HepG2 (cell line): Measurements from ENCODE around the gene SESN3. TPM values are rescaled to one million over a fixed set of nuclear protein-coding genes. Genes with fewer than 3 reads are reported as not detected.

Experiments used
- ATAC-seq: fragments of 200-7000 bp; cut with Tn5 transposase; 3 replicates; pipeline ENCODE4 v1.9.1; 2020; ENCODE audit warnings: mild to moderate bottlenecking, moderate library complexity
- BruUV-seq: library from RNA; stranded (reverse); fragments of 400-500 nt; replicated peaks from 2 replicates; lab custom pipeline; 2021; lab: Mats Ljungman, UMichigan
- CTCF ChIA-PET: fragments of 300-600 bp; formaldehyde crosslinking; extraction: SDS; loops from one replicate; lab custom pipeline; 2021; ENCODE audit warnings: low total read pairs, inconsistent platforms, low intra/inter-chr PET ratio; lab: Yijun Ruan, JAX
- POLR2A ChIA-PET: fragments of 350-600 bp; sonication (Branson Sonifier 250); formaldehyde crosslinking; loops from one replicate; lab custom pipeline; 2020; ENCODE audit warnings: antibody characterized with exemption, inconsistent platforms; lab: Yijun Ruan, JAX
- DNase-seq: peaks from one replicate; pipeline ENCODE4 v3.0.0-alpha.2; 2015; ENCODE audit warnings: low spot score
- FAIRE-seq: peaks from 3 replicates; lab custom pipeline; 2011; peaks lifted over from hg19 to GRCh38; lab: Jason Lieb, UNC
- H2AFZ ChIP-seq: one replicate; pipeline ENCODE4 v1.6.1; 2011; ENCODE audit warnings: low read length, inconsistent platforms
- H3K27ac ChIP-seq: fragments of 300-600 bp; 3 replicates; pipeline ENCODE4 v1.8.0; 2011; ENCODE audit warnings: mixed run types, mild to moderate bottlenecking, mixed read lengths, low read length, inconsistent platforms; ENCODE audit not compliant: insufficient read depth; ENCODE audit errors: extremely low read length
- H3K27me3 ChIP-seq, 2 experiments: fragments of 200-600 bp in 1 of 2; 2 replicates in 1 of 2; 3 replicates in 1 of 2; pipeline versions ENCODE4 v1.6.0 to v1.8.0; 2011; ENCODE audit warnings: low read length in 2 of 2, mild to moderate bottlenecking in 2 of 2, moderate library complexity in 2 of 2, inconsistent platforms in 1 of 2; ENCODE audit not compliant: insufficient read depth in 2 of 2, control insufficient read depth in 1 of 2
- H3K36me3 ChIP-seq, 2 experiments: fragments of 200-600 bp in 1 of 2; replicated peaks in 1 of 2; 2 replicates in 1 of 2; 3 replicates in 1 of 2; pipeline versions ENCODE4 v1.5.1 to v1.8.0; 2011; ENCODE audit warnings: low read length in 2 of 2, inconsistent platforms in 1 of 2; ENCODE audit not compliant: insufficient read depth in 2 of 2, control insufficient read depth in 1 of 2
- H3K4me1 ChIP-seq: 2 replicates; pipeline ENCODE4 v1.5.1; 2012; ENCODE audit warnings: low read length, inconsistent platforms; ENCODE audit not compliant: insufficient read depth
- H3K4me2 ChIP-seq: 2 replicates; pipeline ENCODE4 v1.6.0; 2011; ENCODE audit warnings: low read depth, low read length, inconsistent platforms
- H3K4me3 ChIP-seq, 3 experiments: fragments of 200-600 bp in 1 of 3; sonication (generic), shearing (Covaris generic) in 1 of 3; replicated peaks in 1 of 3; 2 replicates each; pipeline ENCODE4 v1.5.1; 2011 to 2016; ENCODE audit warnings: low read length in 3 of 3, inconsistent platforms in 2 of 3, low read depth in 2 of 3, mild to moderate bottlenecking in 2 of 3, control low read depth in 1 of 3, mixed read lengths in 1 of 3; ENCODE audit not compliant: insufficient read depth in 1 of 3
- H3K79me2 ChIP-seq: one replicate; pipeline ENCODE4 v1.6.1; 2011; ENCODE audit warnings: low read length, inconsistent platforms; ENCODE audit not compliant: insufficient read depth
- H3K9ac ChIP-seq: 2 replicates; pipeline ENCODE4 v1.6.0; 2011; ENCODE audit warnings: mild to moderate bottlenecking, low read depth, low read length, inconsistent platforms; ENCODE audit not compliant: insufficient read depth
- H3K9me3 ChIP-seq: 2 replicates; pipeline ENCODE4 v1.5.1; 2012; ENCODE audit warnings: mild to moderate bottlenecking, low read length
- H4K20me1 ChIP-seq: 2 replicates; pipeline ENCODE4 v1.6.0; 2011; ENCODE audit warnings: inconsistent platforms, mild to moderate bottlenecking, low read length, moderate library complexity; ENCODE audit not compliant: insufficient read depth
- MIER3 ChIP-seq: IDR thresholded peaks from 2 replicates; pipeline ENCODE4 v1.6.1; 2016; ENCODE audit warnings: missing compliant biosample characterization, borderline replicate concordance
- MXI1 ChIP-seq: IDR thresholded peaks from 3 replicates; pipeline ENCODE4 v1.6.1; 2012; ENCODE audit warnings: low read depth, low read length, inconsistent platforms, borderline replicate concordance
- NFIC ChIP-seq: IDR thresholded peaks from 2 replicates; pipeline ENCODE4 v1.6.1; 2012; ENCODE audit warnings: mild to moderate bottlenecking, low read length, inconsistent platforms
- RXRA ChIP-seq: sonication (generic); formaldehyde crosslinking; IDR thresholded peaks from 2 replicates; pipeline ENCODE4 v1.5.1; 2020; ENCODE audit warnings: missing genetic modification reagents
- ZNF34 ChIP-seq: sonication (generic); formaldehyde crosslinking; IDR thresholded peaks from 2 replicates; pipeline ENCODE4 v1.4.0; 2020; ENCODE audit warnings: mild to moderate bottlenecking, missing genetic modification reagents, borderline replicate concordance
- ZNF546 ChIP-seq: sonication (generic); formaldehyde crosslinking; conservative IDR thresholded peaks from 2 replicates; pipeline ENCODE4 v1.8.1; 2023; ENCODE audit warnings: mild to moderate bottlenecking, missing genetic modification reagents
- in situ Hi-C: cut with HindIII; loops from 2 replicates; pipeline ENCODE4 v1.10.0; 2017; ENCODE audit warnings: low pct_unique_long_range_greater_than_20kb; ENCODE audit not compliant: extremely low pct_ligation_motif_present
- intact Hi-C: fragments of 100-400 bp; cut with micrococcal nuclease; formaldehyde crosslinking; loops from one replicate; pipeline ENCODE4 v1.10.0; 2022; ENCODE audit not compliant: unreplicated experiment
- polyA plus RNA-seq, 8 experiments: library from polyadenylated mRNA; depleted of rRNA in 3 of 8; stranded (reverse) in 7 of 8; unstranded in 1 of 8; fragments of >200 nt; fragmentation: Illumina TruSeq in 4 of 8; extraction: Trizol in 4 of 8; gene quantifications; 2 replicates each; pipeline versions ENCODE4 v1.2.1 to v1.2.3, GENCODE V29; 2011 to 2016; ENCODE audit warnings: low read depth in 4 of 8, missing spikeins in 1 of 8, mixed read lengths in 1 of 8; ENCODE audit not compliant: insufficient read depth in 1 of 8
- total RNA-seq, 5 experiments: library from RNA; depleted of rRNA; stranded (reverse); fragments of >200 nt; fragmentation: Illumina TruSeq; extraction: Trizol; gene quantifications; 2 replicates each; pipeline ENCODE4 v1.2.3, GENCODE V29; 2016; ENCODE audit warnings: low read depth in 1 of 5
- TF ChIP-seq, protein P1 (sequence below): sonication (generic); formaldehyde crosslinking; IDR thresholded peaks from 2 replicates; pipeline ENCODE4 v1.8.0; 2022; ENCODE audit warnings: mild to moderate bottlenecking, missing genetic modification reagents
- TF ChIP-seq, protein P2 (sequence below): sonication (generic); formaldehyde crosslinking; IDR thresholded peaks from 2 replicates; pipeline ENCODE4 v1.4.0; 2020; ENCODE audit warnings: mild to moderate bottlenecking, low read depth, missing genetic modification reagents

Gene SESN3
- total and polyA plus RNA-seq, 2 of the 13 experiments (the other 11 are each of a cell fraction or from before 2014, with no cell fraction given) = 0.53 to 0.86 TPM

DNA sequence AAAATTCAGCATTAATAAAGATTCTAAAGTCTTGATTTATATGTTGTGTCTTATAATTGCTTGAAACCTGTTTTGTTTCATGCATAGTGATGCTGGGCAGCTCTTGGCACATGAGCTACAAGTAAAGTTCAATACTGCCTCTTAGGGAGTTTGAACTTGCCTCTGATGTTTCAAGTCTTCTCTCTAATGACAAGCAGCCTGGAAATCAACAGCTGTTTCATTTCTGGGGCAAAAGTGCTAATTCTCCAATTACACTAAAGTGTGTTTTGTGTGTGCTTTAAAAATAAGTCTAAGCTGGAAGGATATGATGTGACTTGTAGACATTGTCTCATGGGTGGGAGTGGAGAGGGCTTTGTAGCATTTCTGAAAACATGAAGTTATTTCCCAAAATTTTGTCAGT, 23.7 kb upstream of the SESN3 start:
- FAIRE-seq (no peak), DNase-seq (no peak), ATAC-seq (no peak)
- no peaks in the 10 kb centered on the region for H4K20me1 ChIP-seq
- no peaks in the 10 kb centered on the region for H3K9me3 ChIP-seq
- no peaks in the 10 kb centered on the region for H3K79me2 ChIP-seq
- peaks cover 0 to 9% of the 10 kb centered on the region in 2 experiments; a peak in 1 of 5 replicates for H3K27me3 ChIP-seq
- ChIA-PET POLR2A (no interaction called here), CTCF (no interaction called here)
- H3K4me1 ChIP-seq = 0 out of 2 replicates have a peak, but pooled peaks cover 8% of the 10 kb centered on the region
- no peak overlapping the region for H2AFZ ChIP-seq
- no peak overlapping the region for H3K27ac ChIP-seq
- in situ Hi-C loops = no loop called here
- no peak for TF ChIP-seq MIER3
- no peak for TF ChIP-seq NFIC
- TF ChIP-seq, protein P1, sequence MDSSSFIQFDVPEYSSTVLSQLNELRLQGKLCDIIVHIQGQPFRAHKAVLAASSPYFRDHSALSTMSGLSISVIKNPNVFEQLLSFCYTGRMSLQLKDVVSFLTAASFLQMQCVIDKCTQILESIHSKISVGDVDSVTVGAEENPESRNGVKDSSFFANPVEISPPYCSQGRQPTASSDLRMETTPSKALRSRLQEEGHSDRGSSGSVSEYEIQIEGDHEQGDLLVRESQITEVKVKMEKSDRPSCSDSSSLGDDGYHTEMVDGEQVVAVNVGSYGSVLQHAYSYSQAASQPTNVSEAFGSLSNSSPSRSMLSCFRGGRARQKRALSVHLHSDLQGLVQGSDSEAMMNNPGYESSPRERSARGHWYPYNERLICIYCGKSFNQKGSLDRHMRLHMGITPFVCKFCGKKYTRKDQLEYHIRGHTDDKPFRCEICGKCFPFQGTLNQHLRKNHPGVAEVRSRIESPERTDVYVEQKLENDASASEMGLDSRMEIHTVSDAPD (CRISPR knock-in tag) = no peak
- TF ChIP-seq, protein P2, sequence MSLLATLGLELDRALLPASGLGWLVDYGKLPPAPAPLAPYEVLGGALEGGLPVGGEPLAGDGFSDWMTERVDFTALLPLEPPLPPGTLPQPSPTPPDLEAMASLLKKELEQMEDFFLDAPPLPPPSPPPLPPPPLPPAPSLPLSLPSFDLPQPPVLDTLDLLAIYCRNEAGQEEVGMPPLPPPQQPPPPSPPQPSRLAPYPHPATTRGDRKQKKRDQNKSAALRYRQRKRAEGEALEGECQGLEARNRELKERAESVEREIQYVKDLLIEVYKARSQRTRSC = no peak
- TF ChIP-seq ZNF546 (CRISPR knock-in tag) = no peak
- TF ChIP-seq ZNF34 (CRISPR knock-in tag) = no peak
- TF ChIP-seq RXRA (CRISPR knock-in tag) = no peak
- no peak for TF ChIP-seq MXI1
- H3K4me2 ChIP-seq = no peak overlapping the region
- no peak overlapping the region for H3K9ac ChIP-seq
- no TSS peak for BruUV-seq
- intact Hi-C loops = no loop called here
- no peaks in the 10 kb centered on the region for H3K36me3 ChIP-seq
- H3K4me3 ChIP-seq = no peak overlapping the region
